NCI-H82 (cell line): ENCODE data around the gene SYNE3.
"Not testable (repeated sequence)": the region's sequence is repeated elsewhere in the genome, so short reads cannot be mapped to it uniquely, and the experiment has no call there.

ENCODE experiments used
- DNase-seq: peaks from one replicate; lab custom pipeline; 2025; lab: John Stamatoyannopoulos, UW

SYNE3 gene

GRCh38 chr14:95523815-95524448 is 7.5 kb upstream of the SYNE3 start:
- no peak for DNase-seq

GRCh38 chr14:95523051-95523814 is 6.8 kb upstream of the SYNE3 start:
- no peak for DNase-seq

- no peak for DNase-seq
Measured at GRCh38 chr14:95522556-95522955, 6.1 kb upstream of the SYNE3 start.

GRCh38 chr14:95522116-95522515 is 5.7 kb upstream of the SYNE3 start:
- no peak for DNase-seq

- DNase-seq = no peak
Measured at GRCh38 chr14:95521001-95521400, 4.6 kb upstream of the SYNE3 start.

GRCh38 chr14:95520346-95520745 is 3.9 kb upstream of the SYNE3 start:
- no peak for DNase-seq

- no peak for DNase-seq
Measured at GRCh38 chr14:95519699-95520098, 3.2 kb upstream of the SYNE3 start.

- DNase-seq = no peak
Measured at GRCh38 chr14:95518045-95518751, 1.7 kb upstream of the SYNE3 start.

DNA sequence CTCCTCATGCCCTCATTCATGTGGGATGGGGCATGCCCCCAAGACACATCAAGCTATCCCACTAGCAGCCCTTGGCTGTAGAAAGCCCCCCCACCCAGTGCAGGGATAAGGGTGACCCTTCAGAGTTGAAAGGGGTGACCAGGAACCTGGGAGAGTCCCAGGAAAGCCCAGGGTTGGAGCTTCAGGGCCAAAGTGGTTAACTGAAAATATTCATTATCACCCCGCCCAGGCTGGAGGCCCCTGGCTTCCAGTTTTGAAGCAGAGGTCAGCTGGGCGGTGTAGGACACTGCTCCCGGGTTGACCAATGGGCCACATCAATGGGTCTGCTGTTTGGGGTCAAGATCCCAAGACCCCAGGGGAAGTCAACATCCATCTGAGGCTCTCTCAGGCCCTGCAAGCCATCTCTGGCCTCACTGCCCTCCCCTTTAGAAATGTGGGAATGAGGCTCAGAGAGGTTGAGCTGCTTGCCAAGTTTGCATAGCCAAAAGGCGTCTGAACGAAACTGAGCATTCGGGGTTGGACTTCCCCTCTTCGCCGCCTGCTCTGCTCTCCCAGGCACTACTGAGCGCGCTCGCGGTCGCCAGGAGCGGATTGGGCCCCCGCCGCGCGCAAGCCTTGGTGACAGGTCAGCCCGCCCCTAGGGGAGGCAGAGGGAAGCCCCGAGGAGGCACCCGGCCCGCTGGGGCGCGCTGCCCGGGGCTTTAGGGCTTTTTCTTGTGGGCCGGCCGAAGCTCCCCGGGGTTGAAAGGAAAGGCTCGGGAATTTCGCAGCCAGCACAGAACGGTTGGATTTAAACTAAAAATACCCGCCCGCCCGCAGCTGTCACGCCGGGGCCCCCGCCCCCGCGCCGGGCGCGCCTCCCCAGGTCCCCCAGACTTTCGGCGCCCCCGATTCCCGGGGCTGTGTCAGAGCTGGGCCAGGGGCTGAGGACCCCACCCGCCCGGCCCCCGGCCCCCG is 576 bp downstream of the SYNE3 start:
- peak; percentile 77 for DNase-seq

DNA sequence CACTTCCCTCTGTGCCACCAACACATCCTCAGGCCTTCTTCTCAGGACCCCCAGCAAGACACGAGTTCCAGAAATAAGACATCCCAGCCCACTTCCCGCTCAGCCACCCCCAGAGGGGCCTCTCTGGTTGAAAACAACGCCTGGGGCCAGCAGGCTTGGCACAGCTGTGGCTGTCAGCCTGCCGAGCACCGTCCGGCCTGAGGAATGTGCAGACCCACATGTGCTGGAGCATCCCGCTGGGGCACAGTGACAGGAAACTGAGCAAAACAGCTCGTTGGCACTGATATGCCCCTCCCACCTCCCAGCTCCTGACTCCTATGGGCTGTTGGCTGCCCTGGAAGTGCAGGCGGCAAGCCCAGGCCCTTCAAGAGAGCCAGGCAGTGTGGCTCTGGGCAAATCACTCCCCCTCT is 1.4 kb downstream of the SYNE3 start:
- no peak for DNase-seq

GRCh38 chr14:95514131-95515079 is 2.0 kb downstream of the SYNE3 start:
- DNase-seq = no peak

- no peak for DNase-seq
Measured at GRCh38 chr14:95513291-95513690, 3.2 kb downstream of the SYNE3 start.

- DNase-seq = no peak
Measured at GRCh38 chr14:95511687-95512086, 4.8 kb downstream of the SYNE3 start.

- no peak for DNase-seq
Measured at GRCh38 chr14:95510804-95511203, 5.6 kb downstream of the SYNE3 start.

- not testable (repeated sequence) for DNase-seq
Measured at GRCh38 chr14:95510344-95510743, 6.1 kb downstream of the SYNE3 start.

- DNase-seq = no peak
Measured at GRCh38 chr14:95509495-95509894, 7.0 kb downstream of the SYNE3 start.

DNA sequence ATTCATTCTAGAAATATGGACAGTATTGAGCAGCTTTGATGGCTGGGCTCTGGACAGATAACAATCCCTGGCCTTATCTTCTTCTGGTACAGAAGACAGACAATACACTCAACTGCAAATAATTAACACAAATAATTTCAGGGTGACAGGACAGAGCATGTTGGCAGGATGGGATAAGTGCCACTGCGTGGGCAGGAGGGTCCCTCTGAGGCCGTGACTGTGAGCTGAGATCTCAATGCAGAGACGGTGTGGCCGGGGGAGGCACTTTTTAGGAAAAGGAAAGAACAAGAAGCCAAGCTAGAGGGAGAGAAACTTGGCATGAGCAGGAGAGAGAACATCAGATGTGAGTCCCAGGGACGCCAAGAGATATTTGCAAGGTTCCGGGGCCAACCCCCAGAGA is 8.1 kb downstream of the SYNE3 start:
- DNase-seq = no peak

DNA sequence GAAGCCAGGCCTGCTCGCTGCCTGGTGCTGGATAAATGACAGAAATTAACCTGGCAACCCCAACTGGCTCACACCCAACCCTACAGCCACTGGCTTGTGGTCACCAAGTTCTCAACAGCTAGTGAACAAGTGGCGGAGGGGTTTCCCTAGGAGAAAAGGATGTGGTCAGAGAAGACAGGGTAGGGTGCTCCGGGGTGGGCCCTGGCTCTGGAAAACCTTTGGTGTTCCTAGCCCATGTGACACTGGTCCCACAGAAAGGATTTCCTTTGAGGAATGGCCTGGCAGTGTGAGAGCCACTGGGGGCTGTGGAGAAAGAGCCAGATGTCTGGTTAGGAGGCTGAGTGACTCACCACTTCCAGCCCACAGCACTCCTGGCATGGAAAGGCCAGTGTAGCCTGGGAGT is 8.7 kb downstream of the SYNE3 start:
- no peak for DNase-seq

DNA sequence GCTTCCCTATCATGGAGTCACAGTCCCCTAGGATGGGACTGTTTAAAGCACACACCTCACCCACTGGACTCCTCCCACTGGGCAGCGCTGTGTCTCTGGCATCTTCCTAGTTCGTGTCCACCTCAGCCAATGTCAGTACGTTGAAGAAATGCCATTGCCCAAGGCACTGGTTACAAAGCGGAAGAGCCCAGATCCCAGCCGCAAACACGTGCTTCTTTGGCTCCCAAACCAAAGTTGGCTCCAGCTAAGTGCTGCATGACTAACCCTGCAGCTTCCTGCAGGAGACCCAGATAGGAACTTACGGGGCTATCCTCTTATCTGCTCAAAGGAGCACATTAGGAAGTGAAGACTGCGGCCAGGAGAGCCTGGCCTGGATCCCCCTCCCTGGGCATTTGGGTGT is 9.3 kb downstream of the SYNE3 start:
- DNase-seq = no peak

GRCh38 chr14:95505030-95505589 is 11.3 kb downstream of the SYNE3 start:
- no peak for DNase-seq
